DMS153 treated with DMSO at 0.1 percent for 48 hours (cell line): ENCODE data around the gene PNLIP.

Experiments
- DNase-seq: peaks from one replicate; lab custom pipeline; 2025; ENCODE audit not compliant: unreplicated experiment; lab: John Stamatoyannopoulos, UW

The PNLIP gene

DNA sequence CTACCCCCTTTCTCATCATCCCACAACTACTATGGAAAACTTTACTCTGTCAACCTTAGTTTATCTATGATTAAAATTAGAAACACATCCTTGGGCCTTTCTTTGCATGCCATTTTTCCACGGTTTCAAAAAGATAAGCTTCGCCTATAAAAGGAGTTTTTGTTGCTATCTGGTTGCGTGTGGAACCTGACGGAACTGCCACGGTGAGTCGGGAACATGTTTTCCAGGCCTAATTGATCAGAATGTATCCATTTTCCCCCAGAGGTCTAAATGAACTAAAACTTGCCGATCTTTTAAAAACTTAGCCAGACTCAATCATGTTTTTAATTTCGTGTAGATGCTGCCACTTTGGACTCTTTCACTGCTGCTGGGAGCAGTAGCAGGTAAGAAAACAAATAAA, at the start of gene PNLIP:
TSS of gene PNLIP (plus strand) at position 176 of the 400 bp plus-strand sequence. CDS start at position 338, 162 bp downstream.
- no peak for DNase-seq

- no peak for DNase-seq
Measured at GRCh38 chr10:116504786-116505185, 40.9 kb upstream of the PNLIP start.

DNA sequence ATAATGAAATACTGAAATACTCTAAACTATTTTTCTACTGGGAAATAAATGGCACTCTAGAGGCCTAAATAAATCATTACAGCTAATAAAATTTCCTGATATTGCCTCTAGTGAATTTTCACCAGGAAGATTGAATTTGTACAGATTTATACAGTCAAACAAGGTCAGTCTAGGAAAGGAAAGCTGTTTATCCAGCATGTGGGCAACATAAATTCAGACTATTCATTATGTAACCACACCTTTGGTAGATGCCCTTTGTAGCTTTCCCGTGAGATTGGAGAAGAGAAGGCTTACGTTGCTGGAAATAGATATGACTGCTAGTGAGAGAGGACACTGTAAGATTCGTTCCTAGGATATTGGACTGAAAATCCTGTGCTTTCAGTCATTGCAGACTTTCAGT, 35.2 kb upstream of the PNLIP start:
- no peak for DNase-seq

GRCh38 chr10:116511365-116511764, 34.4 kb upstream of the PNLIP start:
- DNase-seq: no peak

DNA sequence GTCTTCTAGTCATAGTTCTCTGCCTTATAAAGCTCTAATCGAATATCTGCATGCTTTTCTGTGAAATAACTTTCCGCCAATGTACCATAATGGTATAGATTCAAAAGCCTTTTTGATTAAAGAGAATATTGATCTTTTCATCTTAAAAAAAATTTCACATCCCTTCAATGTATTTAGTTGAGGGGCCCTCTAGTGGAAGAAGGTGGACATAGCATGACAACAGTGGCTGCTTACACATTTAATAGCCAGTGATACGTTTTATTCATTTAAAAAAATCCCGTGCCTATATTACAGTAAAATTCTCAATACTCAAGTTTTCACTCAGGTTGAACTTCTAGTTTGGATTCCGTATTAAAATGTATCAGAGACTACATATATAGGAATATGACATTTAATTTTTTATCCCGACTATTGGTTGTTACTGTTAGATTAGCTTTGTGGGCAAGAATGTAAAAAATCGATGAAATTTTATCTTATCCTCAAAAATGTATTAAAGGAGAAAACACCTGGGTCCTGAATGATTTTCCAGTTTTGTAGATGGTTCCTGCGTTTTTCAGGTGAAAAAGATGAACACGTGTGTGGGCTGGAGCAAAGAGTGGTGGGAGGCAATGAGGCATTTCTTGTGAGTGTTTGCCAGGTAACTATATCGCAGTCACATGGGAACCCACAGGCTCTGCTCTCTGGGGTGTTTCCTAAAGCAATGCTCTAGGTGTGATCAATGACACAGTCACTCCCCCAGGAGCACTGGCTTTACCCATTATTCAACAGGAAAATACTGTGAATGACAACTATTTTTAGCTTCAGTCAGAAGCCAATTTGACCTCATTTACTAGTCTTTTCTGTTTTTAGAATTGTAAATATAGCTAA, 24.1 kb upstream of the PNLIP start:
- DNase-seq: no peak

- no peak for DNase-seq
Measured at GRCh38 chr10:116522803-116523381, 22.8 kb upstream of the PNLIP start.

- no peak for DNase-seq
Measured at GRCh38 chr10:116524736-116525135, 21.0 kb upstream of the PNLIP start.

- no peak for DNase-seq
Measured at GRCh38 chr10:116526219-116526618, 19.5 kb upstream of the PNLIP start.

DNA sequence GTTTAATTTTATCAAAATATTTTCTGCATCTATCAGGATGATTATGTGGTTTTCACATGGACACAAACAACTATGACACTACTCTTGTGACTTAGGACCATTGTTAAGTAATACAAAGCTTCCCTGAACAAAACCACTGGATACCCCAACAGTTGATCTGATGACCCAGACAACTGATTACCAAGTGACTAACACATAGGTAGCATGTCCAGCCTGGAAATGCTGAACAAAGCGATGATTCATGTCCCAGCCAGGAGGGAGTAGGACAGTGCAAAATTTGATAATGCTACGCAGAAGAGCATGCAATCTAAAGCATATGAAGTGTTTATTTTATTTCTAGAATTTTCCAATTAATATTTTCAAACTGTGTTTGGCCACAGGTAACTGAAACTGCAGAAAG, 8.9 kb upstream of the PNLIP start:
- no peak for DNase-seq

- no peak for DNase-seq
Measured at GRCh38 chr10:116538456-116538855, 7.3 kb upstream of the PNLIP start.

- no peak for DNase-seq
Measured at GRCh38 chr10:116538992-116539391, 6.7 kb upstream of the PNLIP start.

- no peak for DNase-seq
Measured at GRCh38 chr10:116540814-116541213, 4.9 kb upstream of the PNLIP start.

GRCh38 chr10:116542007-116542677, 3.6 kb upstream of the PNLIP start:
- no peak for DNase-seq

DNA sequence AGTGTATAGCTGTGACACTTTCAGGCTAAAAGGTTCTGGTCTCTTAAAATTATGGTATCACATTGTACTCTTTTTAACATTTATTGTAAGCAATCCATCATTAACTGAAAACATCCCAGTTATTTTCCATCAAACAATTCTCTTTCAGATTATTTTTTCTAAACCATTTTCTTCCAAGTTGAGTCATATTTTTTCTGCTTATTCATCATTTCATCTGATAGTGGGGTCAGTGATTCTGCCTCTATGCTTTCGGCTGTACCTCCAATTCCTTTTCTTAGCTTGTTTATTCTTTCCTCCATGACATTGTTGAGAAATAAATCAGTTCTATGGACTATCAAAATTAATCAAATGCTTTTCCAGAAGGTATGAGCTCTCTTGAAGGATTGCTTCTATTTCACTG, 609 bp upstream of the PNLIP start:
- DNase-seq: no peak

DNA sequence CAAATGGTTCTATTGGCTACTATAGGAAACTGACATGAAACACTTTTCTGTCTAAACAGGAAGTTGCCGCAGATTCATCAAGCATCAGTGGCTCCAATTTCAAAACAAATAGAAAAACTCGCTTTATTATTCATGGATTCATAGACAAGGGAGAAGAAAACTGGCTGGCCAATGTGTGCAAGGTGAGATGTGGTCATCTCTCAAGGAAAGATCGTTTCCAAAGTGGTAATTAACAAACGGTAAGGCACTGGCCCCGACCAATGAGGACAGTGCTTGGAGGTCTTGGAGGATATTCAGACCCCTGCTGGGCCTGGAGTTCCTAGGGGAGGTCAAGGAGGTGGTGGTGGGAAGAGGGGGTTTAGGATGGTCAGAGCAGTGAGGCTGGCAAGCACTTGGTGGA, 2.6 kb downstream of the PNLIP start:
- DNase-seq: no peak

DNA sequence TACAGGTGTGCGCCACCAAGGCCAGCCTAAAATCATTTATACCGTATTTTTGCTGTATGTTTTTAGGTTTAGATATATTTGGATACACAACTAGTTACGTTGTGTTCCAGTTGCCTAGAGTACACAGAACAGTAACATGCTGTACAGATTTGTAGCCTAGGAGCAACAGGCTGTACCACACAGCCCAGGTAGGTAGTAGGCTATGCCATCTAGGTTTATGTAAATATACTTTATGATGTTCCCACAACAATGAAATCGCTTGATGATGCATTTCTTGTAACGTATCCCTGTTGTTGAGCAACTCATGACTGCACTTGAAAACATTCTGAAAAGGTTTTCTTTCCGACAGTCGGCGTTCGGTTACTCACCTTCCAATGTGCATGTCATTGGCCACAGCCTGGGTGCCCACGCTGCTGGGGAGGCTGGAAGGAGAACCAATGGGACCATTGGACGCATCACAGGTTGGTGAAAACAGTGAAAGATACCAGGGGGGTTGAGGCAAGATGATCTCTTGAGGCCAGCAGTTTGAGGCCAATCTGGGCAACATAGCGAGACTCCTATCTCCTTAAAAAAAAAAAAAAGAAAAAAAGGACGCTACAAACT, 7.7 kb downstream of the PNLIP start:
- DNase-seq: no peak

DNA sequence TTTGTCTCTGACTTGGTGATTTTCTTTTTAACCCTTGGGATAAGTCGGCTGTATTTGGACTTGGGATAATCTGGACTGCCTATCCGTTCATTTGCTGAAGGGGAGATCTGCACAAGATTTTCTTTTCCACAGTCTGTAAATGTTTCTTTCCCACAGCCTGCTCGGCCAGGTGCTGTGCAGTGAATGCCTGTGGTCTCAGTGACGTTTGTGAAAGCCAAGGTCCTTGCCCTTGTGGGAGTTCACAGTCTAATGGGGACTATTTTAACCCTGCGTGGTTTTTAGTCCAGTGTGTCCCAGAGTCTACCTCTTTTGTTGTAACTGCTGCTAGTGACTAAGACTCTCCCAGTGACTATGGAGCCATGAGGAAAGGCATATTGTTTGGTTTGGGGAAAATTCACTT, 8.9 kb downstream of the PNLIP start:
- DNase-seq: no peak

DNA sequence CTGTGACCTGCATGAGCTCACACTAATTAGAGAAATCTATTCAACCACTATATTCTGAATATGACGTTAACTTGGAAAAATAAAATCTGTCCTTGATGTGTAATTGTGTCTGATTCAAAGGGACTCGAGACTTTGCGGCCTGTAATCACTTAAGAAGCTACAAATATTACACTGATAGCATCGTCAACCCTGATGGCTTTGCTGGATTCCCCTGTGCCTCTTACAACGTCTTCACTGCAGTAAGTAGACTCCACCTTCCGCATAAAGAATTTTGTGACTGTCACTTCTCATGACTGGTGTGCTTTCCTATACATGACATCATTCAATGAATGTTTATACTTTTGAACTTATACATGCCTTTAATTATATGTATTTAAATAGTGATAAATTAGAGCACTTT, 10.1 kb downstream of the PNLIP start:
- DNase-seq: no peak

DNA sequence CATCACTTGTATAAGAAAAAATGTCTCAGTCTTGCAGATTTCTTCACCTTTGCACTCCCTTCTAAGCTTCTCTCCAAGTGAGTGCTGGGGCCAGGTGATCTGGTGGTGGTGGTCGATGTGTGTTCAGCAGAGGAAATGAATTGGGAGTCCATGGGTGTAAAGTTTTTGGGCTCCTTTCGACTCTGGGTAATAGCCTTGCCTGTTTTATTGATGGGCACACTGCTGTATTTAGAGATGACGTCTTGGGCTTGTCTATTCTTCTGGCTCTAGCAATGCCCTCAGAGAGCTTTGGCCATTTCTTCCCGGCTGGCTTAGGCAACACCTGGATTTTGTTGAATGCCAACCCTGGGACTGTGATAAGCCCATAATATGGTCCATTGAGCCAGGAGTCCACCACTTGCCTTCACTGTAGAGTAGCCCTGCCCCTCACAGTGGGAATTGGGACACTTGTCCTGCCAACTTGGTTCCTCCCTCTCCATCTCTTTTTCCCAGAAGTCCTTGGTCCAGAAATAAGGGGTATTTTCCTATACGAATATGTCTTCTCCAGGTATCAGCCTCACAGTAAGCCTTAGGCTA, 11.7 kb downstream of the PNLIP start:
- no peak for DNase-seq

- no peak for DNase-seq
Measured at GRCh38 chr10:116565534-116565933, 19.8 kb downstream of the PNLIP start.

DNA sequence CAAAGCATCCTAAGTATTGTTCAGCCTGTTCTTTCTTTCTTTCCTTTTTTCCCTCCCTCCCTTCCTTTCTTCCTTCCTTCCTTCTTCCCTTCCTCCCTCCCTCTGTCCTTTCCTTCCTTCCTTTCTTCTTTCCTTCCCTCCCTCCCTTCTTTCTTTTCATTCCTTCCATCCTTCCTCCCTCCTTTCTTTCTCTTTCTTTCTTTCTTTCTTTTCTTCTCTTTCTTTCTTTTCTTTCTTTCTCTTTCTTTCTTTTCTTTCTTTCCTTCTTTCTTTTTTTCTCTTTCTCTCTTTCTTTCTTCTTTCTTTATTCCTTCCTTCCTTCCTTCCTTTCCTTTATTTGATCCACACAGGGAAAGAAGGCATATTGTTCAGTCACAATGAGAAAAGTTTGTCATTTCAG, 21.2 kb downstream of the PNLIP start:
- DNase-seq: no peak
